ENCODE data around the gene PSMG4. TPM values are rescaled to one million over a fixed set of nuclear protein-coding genes. Genes with fewer than 3 reads are reported as not detected.

Gene PSMG4
- total RNA-seq, 1 experiment from 2014 or later = 20.9 TPM

DNA sequence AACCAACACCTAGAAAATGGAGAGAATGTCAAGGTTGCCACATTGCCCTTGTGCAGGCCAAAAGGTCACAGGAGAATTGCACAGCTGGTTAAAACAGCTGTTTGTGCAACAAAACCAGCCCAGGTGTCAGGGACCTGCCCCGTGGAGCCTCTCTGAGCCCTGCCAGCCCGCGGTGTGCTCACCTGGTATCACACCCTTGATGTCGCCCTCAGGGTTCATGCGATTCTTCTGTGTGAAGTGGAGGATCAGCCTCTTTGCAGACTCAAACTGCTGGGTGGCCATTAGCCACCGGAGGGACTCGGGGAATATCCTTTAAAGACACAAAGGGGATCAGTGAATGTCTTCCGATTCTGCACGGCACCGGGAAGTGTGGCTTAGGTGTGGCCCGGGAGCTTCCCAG, 39.2 kb downstream of the PSMG4 start:
- ChIA-PET POLR2A (no interaction called here), CTCF (interaction anchor here (0.8 kb wide), 1 partner anchor 10 kb away, joined by 3 read pairs; no protein-coding TSS in a partner anchor)
- no peaks in the 10 kb centered on the region for H3K9me3 ChIP-seq
- no peaks in the 10 kb centered on the region for H3K4me1 ChIP-seq
- peaks cover 1% of the 10 kb centered on the region for H3K36me3 ChIP-seq (ENCODE audit: control insufficient read depth, insufficient read depth, low read length)
- Mint-ChIP-seq H3K36me3 (ENCODE audit: insufficient read depth, unreplicated experiment) (peaks cover 41% of the 10 kb centered on the region), H3K27me3 (ENCODE audit: insufficient read depth, unreplicated experiment) (no peaks in the 10 kb centered on the region), H3K9me3 (ENCODE audit: unreplicated experiment) (no peaks in the 10 kb centered on the region), H3K4me3 (ENCODE audit: unreplicated experiment) (no peak overlapping the region), H3K4me1 (ENCODE audit: low read depth, unreplicated experiment) (no peaks in the 10 kb centered on the region), H3K27ac (ENCODE audit: unreplicated experiment) (no peak overlapping the region)
- DNase-seq = no peak
- no peaks in the 10 kb centered on the region for H3K27me3 ChIP-seq (replicated peaks; ENCODE audit: control insufficient read depth, insufficient read depth, low read length)
- TF ChIP-seq, protein P1, sequence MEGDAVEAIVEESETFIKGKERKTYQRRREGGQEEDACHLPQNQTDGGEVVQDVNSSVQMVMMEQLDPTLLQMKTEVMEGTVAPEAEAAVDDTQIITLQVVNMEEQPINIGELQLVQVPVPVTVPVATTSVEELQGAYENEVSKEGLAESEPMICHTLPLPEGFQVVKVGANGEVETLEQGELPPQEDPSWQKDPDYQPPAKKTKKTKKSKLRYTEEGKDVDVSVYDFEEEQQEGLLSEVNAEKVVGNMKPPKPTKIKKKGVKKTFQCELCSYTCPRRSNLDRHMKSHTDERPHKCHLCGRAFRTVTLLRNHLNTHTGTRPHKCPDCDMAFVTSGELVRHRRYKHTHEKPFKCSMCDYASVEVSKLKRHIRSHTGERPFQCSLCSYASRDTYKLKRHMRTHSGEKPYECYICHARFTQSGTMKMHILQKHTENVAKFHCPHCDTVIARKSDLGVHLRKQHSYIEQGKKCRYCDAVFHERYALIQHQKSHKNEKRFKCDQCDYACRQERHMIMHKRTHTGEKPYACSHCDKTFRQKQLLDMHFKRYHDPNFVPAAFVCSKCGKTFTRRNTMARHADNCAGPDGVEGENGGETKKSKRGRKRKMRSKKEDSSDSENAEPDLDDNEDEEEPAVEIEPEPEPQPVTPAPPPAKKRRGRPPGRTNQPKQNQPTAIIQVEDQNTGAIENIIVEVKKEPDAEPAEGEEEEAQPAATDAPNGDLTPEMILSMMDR (IDR thresholded peaks at IDR 0.05; ENCODE audit: insufficient read depth in 1 of 2, low read depth in 1 of 2, low read length in 1 of 2, severe bottlenecking in 1 of 2, unreplicated experiment in 1 of 2) = no peak
- intact Hi-C loops (cut with micrococcal nuclease; ENCODE audit: unreplicated experiment) = loop anchor here (5.0 kb wide), 1 partner anchor 159 kb away; the partner anchor contains the start of gene SLC22A23
- BruUV-seq (replicated peaks) = no TSS peak
- no peak overlapping the region for H3K4me3 ChIP-seq (ENCODE audit: low read depth, low read length)

DNA sequence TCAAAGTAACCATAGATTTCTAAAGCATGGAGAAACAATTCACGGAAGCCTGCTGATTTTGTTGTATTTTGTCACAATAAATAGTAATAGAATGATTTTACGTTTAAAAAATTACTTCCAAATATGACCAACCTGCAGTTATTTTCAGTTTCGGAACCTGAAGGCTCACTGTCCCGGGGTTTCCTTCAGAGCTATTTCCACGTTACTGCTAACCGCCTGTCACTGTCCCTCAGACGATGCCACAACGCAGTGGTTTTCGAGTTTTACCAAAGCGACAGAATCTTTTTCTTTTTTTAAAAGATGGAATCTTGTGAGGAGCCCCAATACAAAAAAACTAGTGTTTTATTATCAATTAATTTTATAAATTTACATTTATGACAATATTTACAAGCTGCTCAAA, 40.5 kb downstream of the PSMG4 start:
- no peak for DNase-seq
- no peaks in the 10 kb centered on the region for H3K27me3 Mint-ChIP-seq (ENCODE audit: insufficient read depth, unreplicated experiment)
- no peaks in the 10 kb centered on the region for H3K9me3 Mint-ChIP-seq (ENCODE audit: unreplicated experiment)
- peaks cover 1% of the 10 kb centered on the region for H3K36me3 ChIP-seq (ENCODE audit: control insufficient read depth, insufficient read depth, low read length)
- H3K4me1 ChIP-seq = no peaks in the 10 kb centered on the region
- no peak overlapping the region for H3K27ac Mint-ChIP-seq (ENCODE audit: unreplicated experiment)
- peaks cover 48% of the 10 kb centered on the region for H3K36me3 Mint-ChIP-seq (ENCODE audit: insufficient read depth, unreplicated experiment)
- H3K27me3 ChIP-seq (replicated peaks; ENCODE audit: control insufficient read depth, insufficient read depth, low read length) = no peaks in the 10 kb centered on the region
- no TSS peak for BruUV-seq (replicated peaks)
- H3K9me3 ChIP-seq = no peaks in the 10 kb centered on the region
- ChIA-PET POLR2A (interaction anchor here (0.7 kb wide), 1 partner anchor 433 kb away, joined by 8 read pairs; no protein-coding TSS in a partner anchor), CTCF (no interaction called here)
- intact Hi-C loops (cut with micrococcal nuclease; ENCODE audit: unreplicated experiment) = loop anchor here (5.0 kb wide), 1 partner anchor 158 kb away; the partner anchor contains the start of gene SLC22A23
- no peak overlapping the region for H3K4me3 Mint-ChIP-seq (ENCODE audit: unreplicated experiment)
- TF ChIP-seq, protein P1 (IDR thresholded peaks at IDR 0.05; ENCODE audit: insufficient read depth in 1 of 2, low read depth in 1 of 2, low read length in 1 of 2, severe bottlenecking in 1 of 2, unreplicated experiment in 1 of 2) = no peak
- no peak overlapping the region for H3K4me3 ChIP-seq (ENCODE audit: low read depth, low read length)
- no peaks in the 10 kb centered on the region for H3K4me1 Mint-ChIP-seq (ENCODE audit: low read depth, unreplicated experiment)

DNA sequence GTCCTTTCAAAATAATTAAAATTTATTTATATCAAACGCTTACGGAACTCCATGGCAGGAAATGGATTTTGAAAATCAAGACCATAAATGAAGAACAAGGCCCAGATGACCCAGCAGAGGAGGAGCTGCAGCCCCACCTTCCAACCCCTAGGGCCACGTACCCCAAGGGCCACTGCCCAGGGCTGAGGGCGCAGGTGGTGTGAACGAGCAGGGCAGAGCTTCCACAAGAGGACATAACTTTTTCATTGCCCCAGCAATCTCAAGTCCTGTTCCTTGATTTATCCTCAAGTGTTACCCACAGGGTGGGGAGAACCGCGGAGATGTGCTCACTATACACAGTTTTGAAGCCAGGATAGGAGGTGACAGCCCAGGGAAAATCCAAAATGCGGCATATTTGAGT, 42.8 kb downstream of the PSMG4 start:
- Mint-ChIP-seq H3K4me1 (ENCODE audit: low read depth, unreplicated experiment) (no peaks in the 10 kb centered on the region), H3K27me3 (ENCODE audit: insufficient read depth, unreplicated experiment) (no peaks in the 10 kb centered on the region), H3K27ac (ENCODE audit: unreplicated experiment) (no peak overlapping the region), H3K36me3 (ENCODE audit: insufficient read depth, unreplicated experiment) (peaks cover 51% of the 10 kb centered on the region), H3K9me3 (ENCODE audit: unreplicated experiment) (no peaks in the 10 kb centered on the region), H3K4me3 (ENCODE audit: unreplicated experiment) (no peak overlapping the region)
- TF ChIP-seq, protein P1 (IDR thresholded peaks at IDR 0.05; ENCODE audit: insufficient read depth in 1 of 2, low read depth in 1 of 2, low read length in 1 of 2, severe bottlenecking in 1 of 2, unreplicated experiment in 1 of 2) = no peak
- peaks cover 3% of the 10 kb centered on the region for H3K36me3 ChIP-seq (ENCODE audit: control insufficient read depth, insufficient read depth, low read length)
- no TSS peak for BruUV-seq (replicated peaks)
- H3K4me3 ChIP-seq (ENCODE audit: low read depth, low read length) = no peak overlapping the region
- POLR2A ChIA-PET = no interaction called here
- no peak for DNase-seq
- H3K9me3 ChIP-seq = no peaks in the 10 kb centered on the region
- no peaks in the 10 kb centered on the region for H3K27me3 ChIP-seq (replicated peaks; ENCODE audit: control insufficient read depth, insufficient read depth, low read length)
- CTCF ChIA-PET = no interaction called here
- intact Hi-C loops (cut with micrococcal nuclease; ENCODE audit: unreplicated experiment) = no loop called here
- no peaks in the 10 kb centered on the region for H3K4me1 ChIP-seq
